ENCODE data around the gene LGMN. TPM values are rescaled to one million over a fixed set of nuclear protein-coding genes. Genes with fewer than 3 reads are reported as not detected.

The LGMN gene
- total RNA-seq, 4 donors from 2014 or later: 161 to 193 (median 175) TPM

- TF ChIP-seq CTCF (IDR thresholded peaks at IDR 0.05): no peak
- DNase-seq (ENCODE audit: low spot score): no peak
- peak; percentile 21 for ATAC-seq (ENCODE audit: low FRiP score)
These were observed 90.8 kb downstream of the LGMN start for GRCh38 chr14:92657457-92658142.

- ATAC-seq (ENCODE audit: low FRiP score) (no peak), DNase-seq (ENCODE audit: low spot score) (no peak)
- no peak for TF ChIP-seq CTCF (IDR thresholded peaks at IDR 0.05)
These were observed 91.9 kb downstream of the LGMN start for GRCh38 chr14:92656306-92657081.

GRCh38 chr14:92655419-92656201, 92.8 kb downstream of the LGMN start:
- no peak for TF ChIP-seq CTCF (IDR thresholded peaks at IDR 0.05)
- DNase-seq (ENCODE audit: low spot score) (no peak), ATAC-seq (ENCODE audit: low FRiP score) (no peak)

GRCh38 chr14:92654239-92654901, 94.1 kb downstream of the LGMN start:
- ATAC-seq (ENCODE audit: low FRiP score) (no peak), DNase-seq (ENCODE audit: low spot score) (no peak)
- no peak for TF ChIP-seq CTCF (IDR thresholded peaks at IDR 0.05)

Other genes with a start within 250 kb of the LGMN start
- 10 to 100 TPM; 11.6 to 36.3 (median 20.2) TPM for gene RIN3, start 234.8 kb downstream of the LGMN start, total RNA-seq
- 10 to 100 TPM; 25.7 to 47.4 (median 33.3) TPM for gene GOLGA5, start 45.7 kb upstream of the LGMN start, total RNA-seq
- gene CHGA, start 174.5 kb upstream of the LGMN start, total RNA-seq: under 1 TPM in 1 of 4 donors, not detected in 3; 0.69 TPM